SJSA1 (cell line): ENCODE measurements around the gene TMEM95. TPM values are rescaled to one million over a fixed set of nuclear protein-coding genes. Genes with fewer than 3 reads are reported as not detected.
"Not testable (repeated sequence)": the region's sequence is repeated elsewhere in the genome, so short reads cannot be mapped to it uniquely, and the experiment has no call there.

ENCODE experiments used
- DNase-seq, 2 experiments: peaks; one replicate each; pipeline ENCODE4 v3.0.0-alpha.2; 2015 to 2020; ENCODE audit warnings: low spot score in 2 of 2, low read depth in 1 of 2
- H3K27ac ChIP-seq: fragments of 250-450 bp; sonication (Bioruptor Pico); 2 replicates; pipeline ENCODE4 v1.5.1; 2020; ENCODE audit warnings: mild to moderate bottlenecking, moderate library complexity
- H3K27me3 ChIP-seq: fragments of 250-450 bp; sonication (Bioruptor Pico); replicated peaks from 2 replicates; pipeline ENCODE4 v1.5.1; 2020; ENCODE audit warnings: mild to moderate bottlenecking, moderate library complexity
- H3K36me3 ChIP-seq: fragments of 250-450 bp; sonication (Bioruptor Pico); 2 replicates; pipeline ENCODE4 v1.5.1; 2020; ENCODE audit warnings: mild to moderate bottlenecking
- H3K4me1 ChIP-seq: fragments of 250-450 bp; sonication (Bioruptor Pico); replicated peaks from 2 replicates; pipeline ENCODE4 v1.6.1; 2021; ENCODE audit warnings: mild to moderate bottlenecking
- H3K4me3 ChIP-seq: fragments of 250-450 bp; sonication (Bioruptor Pico); 2 replicates; pipeline ENCODE4 v1.5.1; 2020; ENCODE audit warnings: mild to moderate bottlenecking
- H3K9me3 ChIP-seq: fragments of 250-450 bp; sonication (Bioruptor Pico); replicated peaks from 2 replicates; pipeline ENCODE4 v1.5.1; 2020; ENCODE audit warnings: mild to moderate bottlenecking
- total RNA-seq: library from RNA; depleted of rRNA; stranded (reverse); fragments of >200 nt; shearing (Covaris generic); gene quantifications from 2 replicates; pipeline ENCODE4 v1.2.3, GENCODE V29; 2014

Gene TMEM95
- total RNA-seq, 1 experiment from 2014 or later, result not detected

- no peak for DNase-seq
- Histone ChIP-seq H3K9me3 (no peaks in the 10 kb centered on the region), H3K27ac (no peak overlapping the region), H3K27me3 (no peaks in the 10 kb centered on the region), H3K4me1 (no peaks in the 10 kb centered on the region), H3K4me3 (no peak overlapping the region), H3K36me3 (no peaks in the 10 kb centered on the region)
Measured at GRCh38 chr17:7363311-7363710, 8.4 kb downstream of the TMEM95 start.

GRCh38 chr17:7365963-7366362, 11.0 kb downstream of the TMEM95 start:
- H3K27me3 ChIP-seq, H3K27ac ChIP-seq, H3K4me1 ChIP-seq, H3K9me3 ChIP-seq, H3K4me3 ChIP-seq, H3K36me3 ChIP-seq, DNase-seq: not testable (repeated sequence)

- Histone ChIP-seq H3K4me3 (no peak overlapping the region), H3K27me3 (no peaks in the 10 kb centered on the region; the same call in 1 of the 2 replicates), H3K4me1 (no peaks in the 10 kb centered on the region), H3K27ac (no peak overlapping the region), H3K36me3 (no peaks in the 10 kb centered on the region), H3K9me3 (no peaks in the 10 kb centered on the region)
- no peak for DNase-seq
Measured at GRCh38 chr17:7367083-7367482, 12.1 kb downstream of the TMEM95 start.

GRCh38 chr17:7367918-7368598, 13.1 kb downstream of the TMEM95 start:
- no peak overlapping the region for H3K27ac ChIP-seq
- no peak for DNase-seq
- H3K9me3 ChIP-seq, result no peaks in the 10 kb centered on the region
- no peaks in the 10 kb centered on the region for H3K4me1 ChIP-seq
- H3K4me3 ChIP-seq, result no peak overlapping the region
- no peaks in the 10 kb centered on the region; the same call in 1 of the 2 replicates for H3K27me3 ChIP-seq
- H3K36me3 ChIP-seq, result no peaks in the 10 kb centered on the region

GRCh38 chr17:7368599-7368994, 13.6 kb downstream of the TMEM95 start:
- H3K4me3 ChIP-seq, H3K27ac ChIP-seq, H3K36me3 ChIP-seq, H3K9me3 ChIP-seq, H3K27me3 ChIP-seq, DNase-seq, H3K4me1 ChIP-seq: not testable (repeated sequence)

GRCh38 chr17:7369825-7370224, 14.9 kb downstream of the TMEM95 start:
- Histone ChIP-seq H3K27ac (no peak overlapping the region), H3K27me3 (no peaks in the 10 kb centered on the region; the same call in 1 of the 2 replicates), H3K9me3 (no peaks in the 10 kb centered on the region), H3K4me1 (no peaks in the 10 kb centered on the region), H3K4me3 (no peak overlapping the region), H3K36me3 (no peaks in the 10 kb centered on the region)
- DNase-seq, result no peak

GRCh38 chr17:7370853-7371252, 15.9 kb downstream of the TMEM95 start:
- Histone ChIP-seq H3K27me3 (no peaks in the 10 kb centered on the region; the same call in 1 of the 2 replicates), H3K36me3 (no peaks in the 10 kb centered on the region), H3K4me1 (no peaks in the 10 kb centered on the region), H3K27ac (no peak overlapping the region), H3K9me3 (no peaks in the 10 kb centered on the region), H3K4me3 (no peak overlapping the region)
- no peak for DNase-seq

- no peaks in the 10 kb centered on the region for H3K4me1 ChIP-seq
- H3K27ac ChIP-seq, result no peak overlapping the region
- no peak for DNase-seq
Measured at GRCh38 chr17:7374353-7374752, 19.4 kb downstream of the TMEM95 start.

GRCh38 chr17:7379134-7379533, 24.2 kb downstream of the TMEM95 start:
- H3K27me3 ChIP-seq, result peaks cover 47% of the 10 kb centered on the region
- no peak overlapping the region for H3K27ac ChIP-seq
- no peak for DNase-seq
- H3K4me1 ChIP-seq, result peaks cover 6% of the 10 kb centered on the region
- peaks cover 5% of the 10 kb centered on the region for H3K9me3 ChIP-seq
- no peaks in the 10 kb centered on the region for H3K36me3 ChIP-seq
- no peak overlapping the region for H3K4me3 ChIP-seq

More at GRCh38 chr17:7374353-7374752, 19.4 kb downstream of the TMEM95 start:
- peaks cover 2% of the 10 kb centered on the region for H3K27me3 ChIP-seq
- H3K9me3 ChIP-seq, result peaks cover 5% of the 10 kb centered on the region
- no peak overlapping the region for H3K4me3 ChIP-seq
- H3K36me3 ChIP-seq, result no peaks in the 10 kb centered on the region

- Histone ChIP-seq H3K4me1 (peaks cover 9% of the 10 kb centered on the region), H3K4me3 (no peak overlapping the region), H3K27me3 (peaks cover 53% of the 10 kb centered on the region), H3K27ac (no peak overlapping the region), H3K9me3 (peaks cover 5% of the 10 kb centered on the region), H3K36me3 (no peaks in the 10 kb centered on the region)
- DNase-seq, result no peak
Measured at GRCh38 chr17:7380321-7380720, 25.4 kb downstream of the TMEM95 start.

GRCh38 chr17:7380855-7381683, 26.1 kb downstream of the TMEM95 start, which contains the start of gene TNK1:
TNK1 (plus strand) TSS chr17:7381089; CDS start chr17:7382927, 1,838 bp downstream.
- no peak for DNase-seq
- Histone ChIP-seq H3K36me3 (no peaks in the 10 kb centered on the region), H3K4me3 (no peak within 1 kb of the TSS), H3K9me3 (peaks cover 5% of the 10 kb centered on the region), H3K27me3 (peaks cover 53% of the 10 kb centered on the region), H3K27ac (no peak within 1 kb of the TSS), H3K4me1 (peaks cover 9% of the 10 kb centered on the region)

GRCh38 chr17:7382901-7383300, 27.9 kb downstream of the TMEM95 start:
- DNase-seq, result no peak
- Histone ChIP-seq H3K4me1 (peaks cover 9% of the 10 kb centered on the region), H3K9me3 (peaks cover 5% of the 10 kb centered on the region), H3K27ac (no peak overlapping the region), H3K4me3 (no peak overlapping the region), H3K27me3 (peaks cover 53% of the 10 kb centered on the region), H3K36me3 (no peaks in the 10 kb centered on the region)

- peaks cover 9% of the 10 kb centered on the region for H3K4me1 ChIP-seq
- no peak for DNase-seq
- no peaks in the 10 kb centered on the region for H3K36me3 ChIP-seq
- H3K4me3 ChIP-seq, result no peak overlapping the region
- peaks cover 53% of the 10 kb centered on the region for H3K27me3 ChIP-seq
- no peak overlapping the region for H3K27ac ChIP-seq
- peaks cover 5% of the 10 kb centered on the region for H3K9me3 ChIP-seq
Measured at GRCh38 chr17:7383371-7383741, 28.4 kb downstream of the TMEM95 start.
